ENCODE measurements around the gene GNA14. TPM values are rescaled to one million over a fixed set of nuclear protein-coding genes. Genes with fewer than 3 reads are reported as not detected.

The GNA14 gene
- total RNA-seq, 2 experiments from 2014 or later = not detected

GRCh38 chr9:77614645-77615044 is 33.5 kb downstream of the GNA14 start:
- Mint-ChIP-seq H3K4me3 (no peak overlapping the region), H3K27me3 (no peaks in the 10 kb centered on the region), H3K36me3 (ENCODE audit: low read depth) (no peaks in the 10 kb centered on the region), H3K4me1 (ENCODE audit: low read depth) (no peaks in the 10 kb centered on the region), H3K27ac (no peak overlapping the region), H3K9me3 (no peaks in the 10 kb centered on the region)
- no peak for ATAC-seq (ENCODE audit: poor library complexity)
- Histone ChIP-seq H3K27ac (ENCODE audit: low read depth in 1 of 2, low read length in 2 of 2) (no peak overlapping the region), H3K9me3 (ENCODE audit: control insufficient read depth in 1 of 2, insufficient read depth in 1 of 2, low read length in 2 of 2) (no peaks in the 10 kb centered on the region), H3K4me3 (ENCODE audit: low read length) (no peak overlapping the region), H3K36me3 (ENCODE audit: insufficient read depth, low read length) (no peaks in the 10 kb centered on the region), H3K27me3 (ENCODE audit: control insufficient read depth in 1 of 2, insufficient read depth in 2 of 2, low read length in 2 of 2) (no peaks in the 10 kb centered on the region), H3K4me1 (ENCODE audit: insufficient read depth, low read length) (no peaks in the 10 kb centered on the region)
- CTCF ChIA-PET = no interaction called here
- DNase-seq = no peak
- POLR2A ChIA-PET = no interaction called here
- intact Hi-C loops (cut with DNase I, micrococcal nuclease) = no loop called here
- no peak for TF ChIP-seq CTCF (IDR thresholded peaks at IDR 0.05)

GRCh38 chr9:77606526-77606925 is 41.6 kb downstream of the GNA14 start:
- CTCF ChIA-PET = no interaction called here
- Mint-ChIP-seq H3K36me3 (ENCODE audit: low read depth) (no peaks in the 10 kb centered on the region), H3K4me1 (ENCODE audit: low read depth) (no peaks in the 10 kb centered on the region), H3K4me3 (no peak overlapping the region), H3K27ac (no peak overlapping the region), H3K9me3 (no peaks in the 10 kb centered on the region), H3K27me3 (no peaks in the 10 kb centered on the region)
- no peak for ATAC-seq (ENCODE audit: poor library complexity)
- Histone ChIP-seq H3K9me3 (ENCODE audit: control insufficient read depth in 1 of 2, insufficient read depth in 1 of 2, low read length in 2 of 2) (peaks cover 0 to 4% of the 10 kb centered on the region in 2 experiments), H3K4me3 (ENCODE audit: low read length) (no peak overlapping the region), H3K27ac (ENCODE audit: low read depth in 1 of 2, low read length in 2 of 2) (no peak overlapping the region), H3K4me1 (ENCODE audit: insufficient read depth, low read length) (no peaks in the 10 kb centered on the region), H3K27me3 (ENCODE audit: control insufficient read depth in 1 of 2, insufficient read depth in 2 of 2, low read length in 2 of 2) (no peaks in the 10 kb centered on the region), H3K36me3 (ENCODE audit: insufficient read depth, low read length) (no peaks in the 10 kb centered on the region)
- DNase-seq = no peak
- intact Hi-C loops (cut with DNase I, micrococcal nuclease) = no loop called here
- no peak for TF ChIP-seq CTCF (IDR thresholded peaks at IDR 0.05)
- POLR2A ChIA-PET = no interaction called here

GRCh38 chr9:77605449-77606220 is 42.5 kb downstream of the GNA14 start:
- ATAC-seq (ENCODE audit: poor library complexity) (no peak), DNase-seq (no peak)
- no peaks in the 10 kb centered on the region for H3K27me3 ChIP-seq (ENCODE audit: control insufficient read depth in 1 of 2, insufficient read depth in 2 of 2, low read length in 2 of 2)
- Mint-ChIP-seq H3K36me3 (ENCODE audit: low read depth) (no peaks in the 10 kb centered on the region), H3K27ac (no peak overlapping the region), H3K4me3 (no peak overlapping the region), H3K27me3 (no peaks in the 10 kb centered on the region), H3K4me1 (ENCODE audit: low read depth) (no peaks in the 10 kb centered on the region), H3K9me3 (no peaks in the 10 kb centered on the region)
- no peaks in the 10 kb centered on the region for H3K4me1 ChIP-seq (ENCODE audit: insufficient read depth, low read length)
- no peak overlapping the region for H3K27ac ChIP-seq (ENCODE audit: low read depth in 1 of 2, low read length in 2 of 2)
- no peak for TF ChIP-seq CTCF (IDR thresholded peaks at IDR 0.05)
- H3K9me3 ChIP-seq (ENCODE audit: control insufficient read depth in 1 of 2, insufficient read depth in 1 of 2, low read length in 2 of 2) = peaks cover 0 to 8% of the 10 kb centered on the region in 2 experiments
- ChIA-PET CTCF (no interaction called here), POLR2A (no interaction called here)
- no peaks in the 10 kb centered on the region for H3K36me3 ChIP-seq (ENCODE audit: insufficient read depth, low read length)
- no peak overlapping the region for H3K4me3 ChIP-seq (ENCODE audit: low read length)
- intact Hi-C loops (cut with DNase I, micrococcal nuclease) = no loop called here

Data from CD4-positive, alpha-beta T cell (primary cell).